ENCODE measurements around the gene CLDN1. TPM values are rescaled to one million over a fixed set of nuclear protein-coding genes. Genes with fewer than 3 reads are reported as not detected.

The CLDN1 gene
- total RNA-seq, 1 experiment from 2014 or later, result 1.0 TPM

GRCh38 chr3:190322604-190323245 lies 479 bp upstream of the CLDN1 start:
- no peak overlapping the region for H4K8ac ChIP-seq (replicated peaks; ENCODE audit: insufficient read length, low read depth, low read length)
- Mint-ChIP-seq H3K27me3 (ENCODE audit: low read depth) (peaks cover 25% of the 10 kb centered on the region), H3K36me3 (ENCODE audit: insufficient read depth in 1 of 3, low read depth in 3 of 3) (no peaks in the 10 kb centered on the region), H3K27ac (no peak overlapping the region), H3K4me1 (peaks cover 30 to 39% of the 10 kb centered on the region in 2 experiments), H3K4me3 (peak overlapping the region; percentile 74 to 80), H3K9me3 (no peaks in the 10 kb centered on the region)
- TF ChIP-seq CTCF (conservative IDR thresholded peaks at IDR 0.05), result no peak; the same call in 2 of the 3 replicates
- no peak overlapping the region for H2AK5ac ChIP-seq (ENCODE audit: insufficient read length, low read length)
- H2AFZ ChIP-seq (ENCODE audit: low read length), result no peak overlapping the region
- no peak overlapping the region for H3K23ac ChIP-seq (ENCODE audit: insufficient read length, low read depth, low read length)
- peaks cover 8% of the 10 kb centered on the region for H3K23me2 ChIP-seq (ENCODE audit: insufficient read length, low read depth, low read length, poor library complexity, severe bottlenecking)
- H2BK20ac ChIP-seq (ENCODE audit: low read depth, low read length, poor library complexity, severe bottlenecking), result no peak overlapping the region
- no peak overlapping the region for H4K91ac ChIP-seq (ENCODE audit: insufficient read length, low read depth, low read length)
- no peak overlapping the region for H3K14ac ChIP-seq (ENCODE audit: insufficient read depth, low read length)
- no peak overlapping the region for H2BK12ac ChIP-seq (ENCODE audit: insufficient read length, low read depth, low read length)
- H4K20me1 ChIP-seq (ENCODE audit: control insufficient read depth, insufficient read depth, insufficient read length), result no peaks in the 10 kb centered on the region
- H2BK120ac ChIP-seq (ENCODE audit: low read depth, low read length, poor library complexity, severe bottlenecking), result no peak overlapping the region
- no peak overlapping the region for H3K4ac ChIP-seq (ENCODE audit: low read depth, low read length)
- H3K4me1 ChIP-seq (ENCODE audit: insufficient read depth, low read length), result peaks cover 6% of the 10 kb centered on the region
- no peak overlapping the region for H2BK15ac ChIP-seq (ENCODE audit: low read depth, low read length)
- no peak overlapping the region for H3K18ac ChIP-seq (ENCODE audit: insufficient read length, low read depth, low read length)
- H3K27ac ChIP-seq (ENCODE audit: insufficient read length, low read depth, low read length), result no peak overlapping the region
- H3K79me2 ChIP-seq (ENCODE audit: insufficient read depth, low read length), result no peaks in the 10 kb centered on the region
- H3K79me1 ChIP-seq (ENCODE audit: insufficient read depth, low read depth, low read length, poor library complexity, severe bottlenecking), result no peaks in the 10 kb centered on the region
- peak overlapping the region; percentile 68 for H3K4me2 ChIP-seq (ENCODE audit: insufficient read depth, insufficient read length, low read length)
- no peaks in the 10 kb centered on the region for H3K27me3 ChIP-seq (ENCODE audit: insufficient read depth, low read length)
- no peak overlapping the region for H3K56ac ChIP-seq (ENCODE audit: insufficient read length, low read depth, low read length)
- H4K5ac ChIP-seq (ENCODE audit: insufficient read length, low read depth, low read length), result no peak overlapping the region
- WGBS (ENCODE audit: extremely low coverage, insufficient read length, low lambda C conversion rate), result no CpG with 5 or more reads among the region's 12 CpGs
- no peaks in the 10 kb centered on the region for H3K9me3 ChIP-seq (ENCODE audit: control insufficient read depth, low read depth, low read length)
- no peak overlapping the region for H3T11ph ChIP-seq (ENCODE audit: low read length)
- no peak overlapping the region for H3K9ac ChIP-seq (ENCODE audit: extremely low read depth, insufficient read length, low read length)
- DNase-seq, result no peak
- no peak overlapping the region for H2BK5ac ChIP-seq (ENCODE audit: insufficient read length, low read length)

Data from H9 (cell line).